ENCODE data around the gene MYRF.

DNA sequence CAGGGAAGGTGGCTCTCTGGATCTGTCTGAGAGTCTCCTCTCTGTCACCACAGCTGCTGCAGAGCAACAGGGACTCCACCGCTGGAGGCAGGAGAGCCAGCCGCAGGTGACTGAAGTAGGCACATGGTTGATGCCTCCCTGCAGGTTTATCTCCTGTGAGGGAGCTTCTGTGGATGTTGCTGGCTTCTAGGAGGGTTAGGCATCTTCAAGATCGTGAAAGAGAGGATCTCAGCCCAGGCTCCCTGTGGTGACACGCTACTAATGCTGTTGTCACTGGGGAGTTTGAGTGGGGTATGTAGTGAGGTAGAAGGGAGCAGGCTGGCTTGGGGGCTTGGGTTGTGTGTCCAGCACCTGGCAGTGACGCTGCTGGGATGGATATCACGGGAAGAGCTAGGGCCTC is 38.1 kb upstream of the MYRF start:
- no peak for TF ChIP-seq POLR2AphosphoS5 (IDR thresholded peaks at IDR 0.05; ENCODE audit: control insufficient read depth, insufficient read depth, low read depth, low read length)
- TF ChIP-seq, protein P1, sequence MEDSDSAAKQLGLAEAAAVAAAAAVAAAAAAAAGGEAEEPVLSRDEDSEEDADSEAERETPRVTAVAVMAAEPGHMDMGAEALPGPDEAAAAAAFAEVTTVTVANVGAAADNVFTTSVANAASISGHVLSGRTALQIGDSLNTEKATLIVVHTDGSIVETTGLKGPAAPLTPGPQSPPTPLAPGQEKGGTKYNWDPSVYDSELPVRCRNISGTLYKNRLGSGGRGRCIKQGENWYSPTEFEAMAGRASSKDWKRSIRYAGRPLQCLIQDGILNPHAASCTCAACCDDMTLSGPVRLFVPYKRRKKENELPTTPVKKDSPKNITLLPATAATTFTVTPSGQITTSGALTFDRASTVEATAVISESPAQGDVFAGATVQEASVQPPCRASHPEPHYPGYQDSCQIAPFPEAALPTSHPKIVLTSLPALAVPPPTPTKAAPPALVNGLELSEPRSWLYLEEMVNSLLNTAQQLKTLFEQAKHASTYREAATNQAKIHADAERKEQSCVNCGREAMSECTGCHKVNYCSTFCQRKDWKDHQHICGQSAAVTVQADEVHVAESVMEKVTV (CRISPR knock-in tag; IDR thresholded peaks at IDR 0.05) = no peak
- no peak for TF ChIP-seq TAF7 (tag; IDR thresholded peaks at IDR 0.05)
- no peak for TF ChIP-seq TCF7L2 (IDR thresholded peaks at IDR 0.05; ENCODE audit: low read depth, low read length)
- TF ChIP-seq PRPF4 (IDR thresholded peaks at IDR 0.05; ENCODE audit: insufficient read depth, low read depth, low read length, poor library complexity, severe bottlenecking) = no peak
- TF ChIP-seq, protein P2, sequence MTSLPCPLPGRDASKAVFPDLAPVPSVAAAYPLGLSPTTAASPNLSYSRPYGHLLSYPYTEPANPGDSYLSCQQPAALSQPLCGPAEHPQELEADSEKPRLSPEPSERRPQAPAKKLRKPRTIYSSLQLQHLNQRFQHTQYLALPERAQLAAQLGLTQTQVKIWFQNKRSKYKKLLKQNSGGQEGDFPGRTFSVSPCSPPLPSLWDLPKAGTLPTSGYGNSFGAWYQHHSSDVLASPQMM (CRISPR knock-in tag; IDR thresholded peaks at IDR 0.05) = no peak
- TF ChIP-seq, protein P3, sequence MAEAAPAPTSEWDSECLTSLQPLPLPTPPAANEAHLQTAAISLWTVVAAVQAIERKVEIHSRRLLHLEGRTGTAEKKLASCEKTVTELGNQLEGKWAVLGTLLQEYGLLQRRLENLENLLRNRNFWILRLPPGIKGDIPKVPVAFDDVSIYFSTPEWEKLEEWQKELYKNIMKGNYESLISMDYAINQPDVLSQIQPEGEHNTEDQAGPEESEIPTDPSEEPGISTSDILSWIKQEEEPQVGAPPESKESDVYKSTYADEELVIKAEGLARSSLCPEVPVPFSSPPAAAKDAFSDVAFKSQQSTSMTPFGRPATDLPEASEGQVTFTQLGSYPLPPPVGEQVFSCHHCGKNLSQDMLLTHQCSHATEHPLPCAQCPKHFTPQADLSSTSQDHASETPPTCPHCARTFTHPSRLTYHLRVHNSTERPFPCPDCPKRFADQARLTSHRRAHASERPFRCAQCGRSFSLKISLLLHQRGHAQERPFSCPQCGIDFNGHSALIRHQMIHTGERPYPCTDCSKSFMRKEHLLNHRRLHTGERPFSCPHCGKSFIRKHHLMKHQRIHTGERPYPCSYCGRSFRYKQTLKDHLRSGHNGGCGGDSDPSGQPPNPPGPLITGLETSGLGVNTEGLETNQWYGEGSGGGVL (CRISPR knock-in tag; IDR thresholded peaks at IDR 0.05) = no peak
- TF ChIP-seq, protein P4, sequence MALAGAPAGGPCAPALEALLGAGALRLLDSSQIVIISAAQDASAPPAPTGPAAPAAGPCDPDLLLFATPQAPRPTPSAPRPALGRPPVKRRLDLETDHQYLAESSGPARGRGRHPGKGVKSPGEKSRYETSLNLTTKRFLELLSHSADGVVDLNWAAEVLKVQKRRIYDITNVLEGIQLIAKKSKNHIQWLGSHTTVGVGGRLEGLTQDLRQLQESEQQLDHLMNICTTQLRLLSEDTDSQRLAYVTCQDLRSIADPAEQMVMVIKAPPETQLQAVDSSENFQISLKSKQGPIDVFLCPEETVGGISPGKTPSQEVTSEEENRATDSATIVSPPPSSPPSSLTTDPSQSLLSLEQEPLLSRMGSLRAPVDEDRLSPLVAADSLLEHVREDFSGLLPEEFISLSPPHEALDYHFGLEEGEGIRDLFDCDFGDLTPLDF (CRISPR knock-in tag; IDR thresholded peaks at IDR 0.05) = no peak
- no peak for TF ChIP-seq NR2C2 (CRISPR knock-in tag; IDR thresholded peaks at IDR 0.05)
- no peak for TF ChIP-seq NR2C2 (tag; IDR thresholded peaks at IDR 0.05)
- no peak for TF ChIP-seq ELF2 (CRISPR knock-in tag; IDR thresholded peaks at IDR 0.05)
- TF ChIP-seq ZBTB1 (CRISPR knock-in tag; IDR thresholded peaks at IDR 0.05; ENCODE audit: borderline replicate concordance, low read depth) = no peak

Measured in K562 (cell line).